ENCODE results near the gene FOXO6.

GRCh38 chr1:41397753-41398330 is 36.6 kb downstream of the FOXO6 start:
- no peak for TF ChIP-seq RAD21 (CRISPR knock-in tag; IDR thresholded peaks at IDR 0.05)
- TF ChIP-seq BCL3 (CRISPR knock-in tag; IDR thresholded peaks at IDR 0.05), result no peak

Data from HepG2 (cell line).